ENCODE data around the gene EXOC3.

- TF ChIP-seq POLR2A (IDR thresholded peaks at IDR 0.05; ENCODE audit: low read depth, low read length) = no peak
- TF ChIP-seq TAF1 (IDR thresholded peaks at IDR 0.05; ENCODE audit: borderline replicate concordance, low read depth, low read length) = no peak
- TF ChIP-seq POLR2AphosphoS5 (IDR thresholded peaks at IDR 0.05; ENCODE audit: low read depth, low read length) = no peak
Measured at GRCh38 chr5:445591-445990, 2.6 kb downstream of the EXOC3 start.
